ENCODE data around the gene NUTM2G. TPM values are rescaled to one million over a fixed set of nuclear protein-coding genes. Genes with fewer than 3 reads are reported as not detected.
"Not testable (repeated sequence)": the region's sequence is repeated elsewhere in the genome, so short reads cannot be mapped to it uniquely, and the experiment has no call there.

Gene NUTM2G
- total RNA-seq (ENCODE audit: low replicate concordance) = not detected in 2 replicates

- not testable (repeated sequence) for H3K4me3 ChIP-seq (ENCODE audit: low read depth, low read length); DNase-seq (ENCODE audit: low read depth)
Observed at GRCh38 chr9:96928543-96928942, at the start of gene NUTM2G. TSS of gene NUTM2G (plus strand) at chr9:96928843. CDS start at chr9:96929025, 182 bp downstream.

GRCh38 chr9:96883922-96884321 is 44.7 kb upstream of the NUTM2G start:
- peak; percentile 16 for DNase-seq (ENCODE audit: low read depth)
- no peak for TF ChIP-seq CTCF (IDR thresholded peaks at IDR 0.05; ENCODE audit: insufficient read depth, low read length)
- H3K4me3 ChIP-seq (ENCODE audit: low read depth, low read length) = no peak overlapping the region

GRCh38 chr9:96884443-96884842 is 44.2 kb upstream of the NUTM2G start:
- DNase-seq (ENCODE audit: low read depth) = peak; percentile 32
- no peak overlapping the region for H3K4me3 ChIP-seq (ENCODE audit: low read depth, low read length)
- TF ChIP-seq CTCF (IDR thresholded peaks at IDR 0.05; ENCODE audit: insufficient read depth, low read length) = no peak

GRCh38 chr9:96885424-96885823 is 43.2 kb upstream of the NUTM2G start:
- no peak for DNase-seq (ENCODE audit: low read depth)
- TF ChIP-seq CTCF (IDR thresholded peaks at IDR 0.05; ENCODE audit: insufficient read depth, low read length) = no peak
- H3K4me3 ChIP-seq (ENCODE audit: low read depth, low read length) = no peak overlapping the region

GRCh38 chr9:96888591-96888990 is 40.1 kb upstream of the NUTM2G start:
- no peak for TF ChIP-seq CTCF (IDR thresholded peaks at IDR 0.05; ENCODE audit: insufficient read depth, low read length)
- DNase-seq (ENCODE audit: low read depth) = no peak
- H3K4me3 ChIP-seq (ENCODE audit: low read depth, low read length) = no peak overlapping the region

- no peak overlapping the region for H3K4me3 ChIP-seq (ENCODE audit: low read depth, low read length)
- TF ChIP-seq CTCF (IDR thresholded peaks at IDR 0.05; ENCODE audit: insufficient read depth, low read length) = no peak
Observed at GRCh38 chr9:96892131-96892530, 36.5 kb upstream of the NUTM2G start.

GRCh38 chr9:96900010-96900409 is 28.6 kb upstream of the NUTM2G start:
- DNase-seq (ENCODE audit: low read depth); H3K4me3 ChIP-seq (ENCODE audit: low read depth, low read length): not testable (repeated sequence)

More at GRCh38 chr9:96892131-96892530, 36.5 kb upstream of the NUTM2G start:
- DNase-seq (ENCODE audit: low read depth) = no peak

GRCh38 chr9:96904947-96905722 is 23.5 kb upstream of the NUTM2G start:
- not testable (repeated sequence) for DNase-seq (ENCODE audit: low read depth); H3K4me3 ChIP-seq (ENCODE audit: low read depth, low read length)

GRCh38 chr9:96908479-96908878 is 20.2 kb upstream of the NUTM2G start:
- DNase-seq (ENCODE audit: low read depth); H3K4me3 ChIP-seq (ENCODE audit: low read depth, low read length): not testable (repeated sequence)

GRCh38 chr9:96915539-96915938 is 13.1 kb upstream of the NUTM2G start:
- H3K4me3 ChIP-seq (ENCODE audit: low read depth, low read length); DNase-seq (ENCODE audit: low read depth): not testable (repeated sequence)

- DNase-seq (ENCODE audit: low read depth); H3K4me3 ChIP-seq (ENCODE audit: low read depth, low read length): not testable (repeated sequence)
Observed at GRCh38 chr9:96916531-96916930, 12.1 kb upstream of the NUTM2G start.

- H3K4me3 ChIP-seq (ENCODE audit: low read depth, low read length); DNase-seq (ENCODE audit: low read depth): not testable (repeated sequence)
Observed at GRCh38 chr9:96918550-96918949, 10.1 kb upstream of the NUTM2G start.

GRCh38 chr9:96920803-96921202 is 7.8 kb upstream of the NUTM2G start:
- DNase-seq (ENCODE audit: low read depth); H3K4me3 ChIP-seq (ENCODE audit: low read depth, low read length): not testable (repeated sequence)

Measured in fibroblast of the aortic adventitia (primary cell).